ENCODE results near the gene KCNQ1. TPM values are rescaled to one million over a fixed set of nuclear protein-coding genes. Genes with fewer than 3 reads are reported as not detected.

KCNQ1 gene, protein sequence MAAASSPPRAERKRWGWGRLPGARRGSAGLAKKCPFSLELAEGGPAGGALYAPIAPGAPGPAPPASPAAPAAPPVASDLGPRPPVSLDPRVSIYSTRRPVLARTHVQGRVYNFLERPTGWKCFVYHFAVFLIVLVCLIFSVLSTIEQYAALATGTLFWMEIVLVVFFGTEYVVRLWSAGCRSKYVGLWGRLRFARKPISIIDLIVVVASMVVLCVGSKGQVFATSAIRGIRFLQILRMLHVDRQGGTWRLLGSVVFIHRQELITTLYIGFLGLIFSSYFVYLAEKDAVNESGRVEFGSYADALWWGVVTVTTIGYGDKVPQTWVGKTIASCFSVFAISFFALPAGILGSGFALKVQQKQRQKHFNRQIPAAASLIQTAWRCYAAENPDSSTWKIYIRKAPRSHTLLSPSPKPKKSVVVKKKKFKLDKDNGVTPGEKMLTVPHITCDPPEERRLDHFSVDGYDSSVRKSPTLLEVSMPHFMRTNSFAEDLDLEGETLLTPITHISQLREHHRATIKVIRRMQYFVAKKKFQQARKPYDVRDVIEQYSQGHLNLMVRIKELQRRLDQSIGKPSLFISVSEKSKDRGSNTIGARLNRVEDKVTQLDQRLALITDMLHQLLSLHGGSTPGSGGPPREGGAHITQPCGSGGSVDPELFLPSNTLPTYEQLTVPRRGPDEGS
- 10 to 100 TPM; 51.4 to 55.8 TPM for total RNA-seq

DNA sequence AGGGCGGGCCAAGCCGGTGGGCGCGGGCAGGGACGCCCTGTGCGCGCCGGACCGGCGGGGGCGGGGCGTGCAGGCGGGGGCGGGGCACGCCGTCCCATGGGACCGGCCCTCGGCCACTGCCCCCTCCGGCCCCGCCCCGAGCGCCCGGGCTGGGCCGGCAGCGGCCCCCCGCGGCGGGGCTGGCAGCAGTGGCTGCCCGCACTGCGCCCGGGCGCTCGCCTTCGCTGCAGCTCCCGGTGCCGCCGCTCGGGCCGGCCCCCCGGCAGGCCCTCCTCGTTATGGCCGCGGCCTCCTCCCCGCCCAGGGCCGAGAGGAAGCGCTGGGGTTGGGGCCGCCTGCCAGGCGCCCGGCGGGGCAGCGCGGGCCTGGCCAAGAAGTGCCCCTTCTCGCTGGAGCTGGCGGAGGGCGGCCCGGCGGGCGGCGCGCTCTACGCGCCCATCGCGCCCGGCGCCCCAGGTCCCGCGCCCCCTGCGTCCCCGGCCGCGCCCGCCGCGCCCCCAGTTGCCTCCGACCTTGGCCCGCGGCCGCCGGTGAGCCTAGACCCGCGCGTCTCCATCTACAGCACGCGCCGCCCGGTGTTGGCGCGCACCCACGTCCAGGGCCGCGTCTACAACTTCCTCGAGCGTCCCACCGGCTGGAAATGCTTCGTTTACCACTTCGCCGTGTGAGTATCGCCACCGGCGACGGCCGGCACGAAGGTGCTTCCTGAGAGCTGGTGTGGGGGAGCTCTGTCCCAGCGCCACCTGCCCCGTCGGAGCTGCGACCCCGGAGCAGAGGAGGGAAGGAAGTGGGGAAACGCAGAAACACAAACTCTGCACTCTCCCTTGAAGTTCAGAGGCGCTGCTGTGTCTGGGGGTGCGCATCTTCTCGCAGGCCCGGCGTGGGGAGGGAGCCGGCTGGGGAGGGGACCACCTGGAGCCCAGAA, at the start of gene KCNQ1:
Gene KCNQ1, plus strand, starts transcription at position 188 of the 925 bp plus-strand sequence. Its CDS starts 91 bp downstream, at position 279.
- H3K9me3 ChIP-seq: no peaks in the 10 kb centered on the region
- peak; percentile 78 for DNase-seq
- intact Hi-C loops (cut with DNase I): no loop called here
- H3K27me3 ChIP-seq: no peaks in the 10 kb centered on the region
- H3K4me1 ChIP-seq: peaks cover 33% of the 10 kb centered on the region
- TF ChIP-seq, protein P1, sequence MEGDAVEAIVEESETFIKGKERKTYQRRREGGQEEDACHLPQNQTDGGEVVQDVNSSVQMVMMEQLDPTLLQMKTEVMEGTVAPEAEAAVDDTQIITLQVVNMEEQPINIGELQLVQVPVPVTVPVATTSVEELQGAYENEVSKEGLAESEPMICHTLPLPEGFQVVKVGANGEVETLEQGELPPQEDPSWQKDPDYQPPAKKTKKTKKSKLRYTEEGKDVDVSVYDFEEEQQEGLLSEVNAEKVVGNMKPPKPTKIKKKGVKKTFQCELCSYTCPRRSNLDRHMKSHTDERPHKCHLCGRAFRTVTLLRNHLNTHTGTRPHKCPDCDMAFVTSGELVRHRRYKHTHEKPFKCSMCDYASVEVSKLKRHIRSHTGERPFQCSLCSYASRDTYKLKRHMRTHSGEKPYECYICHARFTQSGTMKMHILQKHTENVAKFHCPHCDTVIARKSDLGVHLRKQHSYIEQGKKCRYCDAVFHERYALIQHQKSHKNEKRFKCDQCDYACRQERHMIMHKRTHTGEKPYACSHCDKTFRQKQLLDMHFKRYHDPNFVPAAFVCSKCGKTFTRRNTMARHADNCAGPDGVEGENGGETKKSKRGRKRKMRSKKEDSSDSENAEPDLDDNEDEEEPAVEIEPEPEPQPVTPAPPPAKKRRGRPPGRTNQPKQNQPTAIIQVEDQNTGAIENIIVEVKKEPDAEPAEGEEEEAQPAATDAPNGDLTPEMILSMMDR (IDR thresholded peaks at IDR 0.05): no peak
- H3K4me3 ChIP-seq: peak within 1 kb of the TSS; percentile 49
- no peaks in the 10 kb centered on the region for H3K36me3 ChIP-seq
- H3K27ac ChIP-seq: peak within 1 kb of the TSS; percentile 43
- peak within 1 kb of the TSS; percentile 48 to 79 for H3K9ac ChIP-seq (ENCODE audit: low read depth in 2 of 2, low read length in 2 of 2)

DNA sequence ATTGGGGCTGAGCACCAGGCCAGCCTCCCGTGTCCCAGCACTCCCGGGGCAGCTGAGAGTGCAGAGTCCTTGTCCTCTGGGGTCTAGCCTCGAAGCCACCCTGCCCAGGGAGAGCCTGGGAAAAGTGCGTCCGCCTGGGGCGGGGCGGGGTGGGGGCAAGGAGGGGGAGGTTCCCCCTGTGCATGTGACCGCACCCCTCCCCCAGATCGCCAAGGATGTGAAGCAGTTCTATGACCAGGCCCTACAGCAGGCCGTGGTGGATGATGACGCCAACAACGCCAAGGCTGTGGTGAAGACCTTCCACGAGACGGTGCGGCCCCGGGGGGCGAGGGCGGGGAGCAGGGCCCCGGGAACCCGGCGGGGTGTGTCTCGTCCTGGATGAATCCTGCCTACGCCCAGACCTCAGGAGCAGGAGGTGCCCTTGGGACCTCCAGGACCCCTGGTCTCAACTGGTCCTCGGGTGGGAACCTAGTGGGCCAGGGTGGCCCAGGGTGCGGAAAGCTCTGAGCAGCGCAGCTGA, 49.5 kb upstream of the KCNQ1 start:
- H3K4me1 ChIP-seq: peaks cover 8% of the 10 kb centered on the region
- H3K9ac ChIP-seq (ENCODE audit: low read depth in 2 of 2, low read length in 2 of 2): no peak overlapping the region
- intact Hi-C loops (cut with DNase I): no loop called here
- DNase-seq: no peak
- TF ChIP-seq, protein P1 (IDR thresholded peaks at IDR 0.05): no peak
- peaks cover 3% of the 10 kb centered on the region for H3K36me3 ChIP-seq
- no peaks in the 10 kb centered on the region for H3K27me3 ChIP-seq
- H3K4me3 ChIP-seq: no peak overlapping the region
- H3K9me3 ChIP-seq: no peaks in the 10 kb centered on the region
- H3K27ac ChIP-seq: no peak overlapping the region

DNA sequence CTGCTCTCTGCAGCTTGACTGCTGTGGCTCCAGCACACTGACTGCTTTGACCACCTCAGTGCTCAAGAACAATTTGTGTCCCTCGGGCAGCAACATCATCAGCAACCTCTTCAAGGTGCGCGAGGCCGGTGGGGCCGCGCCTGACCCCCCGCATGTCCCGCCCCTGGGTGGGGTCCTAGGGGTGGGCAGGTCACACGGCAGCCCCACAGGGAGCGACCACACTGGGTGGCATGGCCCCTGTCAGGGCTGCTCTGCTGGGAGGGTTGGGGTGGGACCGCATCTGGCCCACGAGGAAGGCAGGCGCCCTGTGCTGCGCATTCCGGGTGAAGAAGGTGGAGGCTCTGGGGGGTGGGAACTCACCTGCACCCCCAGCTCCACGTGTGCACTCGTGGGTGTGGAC, 49.0 kb upstream of the KCNQ1 start:
- TF ChIP-seq, protein P1 (IDR thresholded peaks at IDR 0.05): no peak
- no peak overlapping the region for H3K4me3 ChIP-seq
- H3K4me1 ChIP-seq: peaks cover 8% of the 10 kb centered on the region
- H3K27me3 ChIP-seq: no peaks in the 10 kb centered on the region
- no peak overlapping the region for H3K9ac ChIP-seq (ENCODE audit: low read depth in 2 of 2, low read length in 2 of 2)
- intact Hi-C loops (cut with DNase I): no loop called here
- H3K27ac ChIP-seq: no peak overlapping the region
- H3K9me3 ChIP-seq: no peaks in the 10 kb centered on the region
- DNase-seq: no peak
- H3K36me3 ChIP-seq: peaks cover 3% of the 10 kb centered on the region

DNA sequence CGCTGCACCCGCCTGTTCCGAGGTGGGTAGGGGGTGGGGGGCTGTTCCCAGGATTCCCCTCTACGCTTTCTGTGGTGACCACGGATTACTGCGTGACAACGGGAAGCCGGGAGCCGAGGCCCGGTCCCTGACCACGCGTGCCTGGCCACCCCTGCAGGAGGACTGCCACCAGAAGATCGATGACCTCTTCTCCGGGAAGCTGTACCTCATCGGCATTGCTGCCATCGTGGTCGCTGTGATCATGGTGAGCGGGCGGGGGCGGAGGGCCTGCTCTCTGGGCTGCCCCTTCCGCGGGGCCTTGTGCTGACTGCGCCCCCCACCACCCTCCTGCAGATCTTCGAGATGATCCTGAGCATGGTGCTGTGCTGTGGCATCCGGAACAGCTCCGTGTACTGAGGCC, 48.3 kb upstream of the KCNQ1 start:
- Histone ChIP-seq H3K36me3 (peaks cover 3% of the 10 kb centered on the region), H3K4me3 (no peak overlapping the region), H3K27me3 (no peaks in the 10 kb centered on the region), H3K4me1 (peaks cover 10% of the 10 kb centered on the region), H3K27ac (no peak overlapping the region), H3K9me3 (no peaks in the 10 kb centered on the region), H3K9ac (ENCODE audit: low read depth in 2 of 2, low read length in 2 of 2) (no peak overlapping the region)
- no peak for DNase-seq
- TF ChIP-seq, protein P1 (IDR thresholded peaks at IDR 0.05): no peak
- intact Hi-C loops (cut with DNase I): no loop called here

DNA sequence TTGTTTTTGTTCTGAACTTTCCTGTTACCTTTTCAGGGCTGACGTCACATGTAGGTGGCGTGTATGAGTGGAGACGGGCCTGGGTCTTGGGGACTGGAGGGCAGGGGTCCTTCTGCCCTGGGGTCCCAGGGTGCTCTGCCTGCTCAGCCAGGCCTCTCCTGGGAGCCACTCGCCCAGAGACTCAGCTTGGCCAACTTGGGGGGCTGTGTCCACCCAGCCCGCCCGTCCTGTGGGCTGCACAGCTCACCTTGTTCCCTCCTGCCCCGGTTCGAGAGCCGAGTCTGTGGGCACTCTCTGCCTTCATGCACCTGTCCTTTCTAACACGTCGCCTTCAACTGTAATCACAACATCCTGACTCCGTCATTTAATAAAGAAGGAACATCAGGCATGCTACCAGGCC, 47.8 kb upstream of the KCNQ1 start:
- DNase-seq: no peak
- intact Hi-C loops (cut with DNase I): no loop called here

More for the DNA sequence above, 47.8 kb upstream of the KCNQ1 start:
- H3K27me3 ChIP-seq: no peaks in the 10 kb centered on the region
- TF ChIP-seq, protein P1 (IDR thresholded peaks at IDR 0.05): no peak
- H3K9me3 ChIP-seq: no peaks in the 10 kb centered on the region
- H3K36me3 ChIP-seq: peaks cover 3% of the 10 kb centered on the region
- peaks cover 15% of the 10 kb centered on the region for H3K4me1 ChIP-seq
- no peak overlapping the region for H3K4me3 ChIP-seq
- H3K27ac ChIP-seq: no peak overlapping the region
- no peak overlapping the region for H3K9ac ChIP-seq (ENCODE audit: low read depth in 2 of 2, low read length in 2 of 2)
